Measurements from ENCODE around the gene MOB1A. TPM values are rescaled to one million over a fixed set of nuclear protein-coding genes. Genes with fewer than 3 reads are reported as not detected.
"Not testable (repeated sequence)": the region's sequence is repeated elsewhere in the genome, so short reads cannot be mapped to it uniquely, and the experiment has no call there.

Gene MOB1A
- total RNA-seq, 1 experiment from 2014 or later = 132 TPM

- no peaks in the 10 kb centered on the region for H3K36me3 ChIP-seq (ENCODE audit: control insufficient read depth in 1 of 2, insufficient read depth in 2 of 2, low read length in 2 of 2)
- H3K9me2 ChIP-seq (ENCODE audit: insufficient read depth) = no peaks in the 10 kb centered on the region
- H3K4me2 ChIP-seq (ENCODE audit: low read length) = peak overlapping the region; percentile 60
- H3K9me3 ChIP-seq (ENCODE audit: control insufficient read depth in 1 of 2, insufficient read depth in 1 of 2, low read depth in 1 of 2, low read length in 2 of 2) = no peaks in the 10 kb centered on the region
- H3K4me3 ChIP-seq (replicated peaks in 1 of 2; ENCODE audit: low read depth in 1 of 2, low read length in 2 of 2) = no peak overlapping the region
- no peaks in the 10 kb centered on the region for H3K79me2 ChIP-seq (ENCODE audit: insufficient read depth, low read length)
- no TSS peak for BruUV-seq (replicated peaks)
- H3K9ac ChIP-seq (ENCODE audit: low read length) = no peak overlapping the region
- POLR2A ChIA-PET = interaction anchor here (1.0 to 1.4 kb wide), 3 partner anchors 10 kb away, joined by 3 to 5 read pairs (median 4); partner anchors contain the start of genes MOB1A and MTHFD2
- peaks cover 12 to 14% of the 10 kb centered on the region in 2 experiments for H3K4me1 ChIP-seq (ENCODE audit: control insufficient read depth in 1 of 2, insufficient read depth in 2 of 2, low read length in 2 of 2)
- no peak for DNase-seq (ENCODE audit: low read depth, low spot score)
- H4K20me1 ChIP-seq (ENCODE audit: insufficient read depth) = no peaks in the 10 kb centered on the region
- no peak for ATAC-seq
- H2AFZ ChIP-seq (ENCODE audit: low read depth, low read length, poor library complexity, severe bottlenecking) = peak overlapping the region; percentile 73
- CTCF ChIA-PET = interaction anchor here (1.6 kb wide), 1 partner anchor 10 kb away, joined by 6 read pairs; the partner anchor contains the start of gene MOB1A
- H3K27ac ChIP-seq (ENCODE audit: low read depth, low read length) = peak overlapping the region; percentile 4
- RAD21 ChIA-PET (ENCODE audit: low non-redundant PET in 1 of 2, low total read pairs in 2 of 2, uncharacterized antibody in 2 of 2, unreplicated experiment in 2 of 2) = no interaction called here
- intact Hi-C loops (cut with micrococcal nuclease) = no loop called here
- H3K27me3 ChIP-seq (ENCODE audit: insufficient read depth, low read length) = no peaks in the 10 kb centered on the region
- TF ChIP-seq POLR2A (IDR thresholded peaks at IDR 0.05; ENCODE audit: borderline replicate concordance, extremely low read depth, insufficient read depth, insufficient read length) = no peak
- TF ChIP-seq CEBPB (IDR thresholded peaks at IDR 0.05; ENCODE audit: low read depth) = no peak
- TF ChIP-seq FOSL1 (IDR thresholded peaks at IDR 0.05; ENCODE audit: low read depth) = no peak
These were observed 10.0 kb upstream of the MOB1A start for GRCh38 chr2:74188696-74189095.

DNA sequence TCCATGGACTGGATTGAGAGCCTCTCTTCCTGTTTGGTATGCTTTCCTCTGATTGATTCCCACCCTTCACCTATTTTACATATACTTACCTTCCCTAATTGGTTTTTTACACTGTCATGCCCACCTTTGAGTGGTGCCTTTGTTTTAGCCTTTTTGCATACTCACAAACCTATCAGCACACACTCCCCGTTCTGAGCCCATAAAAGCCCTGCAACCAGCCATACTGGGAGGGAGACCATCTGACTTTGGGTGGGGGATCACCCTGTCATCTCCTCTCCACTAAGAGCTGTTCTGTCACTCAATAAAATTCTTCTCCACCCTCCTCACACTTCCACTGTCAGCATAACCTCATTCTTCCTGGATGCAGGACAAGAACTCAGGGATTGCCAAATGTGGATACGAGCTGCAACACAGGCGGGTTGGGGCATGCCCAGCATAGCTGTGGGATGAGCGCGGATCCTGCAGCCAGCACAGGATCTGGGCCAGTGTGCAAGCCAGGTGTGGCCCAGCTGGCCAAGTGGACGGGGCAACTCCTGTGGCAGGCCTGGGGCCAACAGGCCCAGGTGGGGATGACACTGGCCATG, 9.4 kb upstream of the MOB1A start:
- Histone ChIP-seq H3K27ac (ENCODE audit: low read depth, low read length) (peak overlapping the region; percentile 4), H3K9ac (ENCODE audit: low read length) (0 out of 2 replicates have a peak overlapping the region, but pooled peaks have one; percentile 21), H3K9me2 (ENCODE audit: insufficient read depth) (no peaks in the 10 kb centered on the region), H3K79me2 (ENCODE audit: insufficient read depth, low read length) (no peaks in the 10 kb centered on the region), H3K4me3 (replicated peaks in 1 of 2; ENCODE audit: low read depth in 1 of 2, low read length in 2 of 2) (peak overlapping the region in 1 of 2 experiments; percentile 24; a peak in 1 of 4 replicates), H3K27me3 (ENCODE audit: insufficient read depth, low read length) (no peaks in the 10 kb centered on the region), H3K4me2 (ENCODE audit: low read length) (peak overlapping the region; percentile 60), H3K4me1 (ENCODE audit: control insufficient read depth in 1 of 2, insufficient read depth in 2 of 2, low read length in 2 of 2) (peaks cover 12 to 14% of the 10 kb centered on the region in 2 experiments), H3K36me3 (ENCODE audit: control insufficient read depth in 1 of 2, insufficient read depth in 2 of 2, low read length in 2 of 2) (no peaks in the 10 kb centered on the region), H3K9me3 (ENCODE audit: control insufficient read depth in 1 of 2, insufficient read depth in 1 of 2, low read depth in 1 of 2, low read length in 2 of 2) (no peaks in the 10 kb centered on the region), H4K20me1 (ENCODE audit: insufficient read depth) (no peaks in the 10 kb centered on the region), H2AFZ (ENCODE audit: low read depth, low read length, poor library complexity, severe bottlenecking) (peak overlapping the region; percentile 73)
- RAD21 ChIA-PET (ENCODE audit: low non-redundant PET in 1 of 2, low total read pairs in 2 of 2, uncharacterized antibody in 2 of 2, unreplicated experiment in 2 of 2) = no interaction called here
- POLR2A ChIA-PET = interaction anchor here (1.0 to 1.4 kb wide), 2 partner anchors 9 to 10 kb away, joined by 3 to 5 read pairs; partner anchors contain the start of genes MOB1A and MTHFD2
- peak; percentile 80 for TF ChIP-seq SRF (IDR thresholded peaks at IDR 0.05; ENCODE audit: low read depth)
- TF ChIP-seq, protein P1, sequence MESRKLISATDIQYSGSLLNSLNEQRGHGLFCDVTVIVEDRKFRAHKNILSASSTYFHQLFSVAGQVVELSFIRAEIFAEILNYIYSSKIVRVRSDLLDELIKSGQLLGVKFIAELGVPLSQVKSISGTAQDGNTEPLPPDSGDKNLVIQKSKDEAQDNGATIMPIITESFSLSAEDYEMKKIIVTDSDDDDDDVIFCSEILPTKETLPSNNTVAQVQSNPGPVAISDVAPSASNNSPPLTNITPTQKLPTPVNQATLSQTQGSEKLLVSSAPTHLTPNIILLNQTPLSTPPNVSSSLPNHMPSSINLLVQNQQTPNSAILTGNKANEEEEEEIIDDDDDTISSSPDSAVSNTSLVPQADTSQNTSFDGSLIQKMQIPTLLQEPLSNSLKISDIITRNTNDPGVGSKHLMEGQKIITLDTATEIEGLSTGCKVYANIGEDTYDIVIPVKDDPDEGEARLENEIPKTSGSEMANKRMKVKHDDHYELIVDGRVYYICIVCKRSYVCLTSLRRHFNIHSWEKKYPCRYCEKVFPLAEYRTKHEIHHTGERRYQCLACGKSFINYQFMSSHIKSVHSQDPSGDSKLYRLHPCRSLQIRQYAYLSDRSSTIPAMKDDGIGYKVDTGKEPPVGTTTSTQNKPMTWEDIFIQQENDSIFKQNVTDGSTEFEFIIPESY (IDR thresholded peaks at IDR 0.05; ENCODE audit: extremely low read depth, insufficient replicate concordance, low read length) = no peak
- TF ChIP-seq SP1 (IDR thresholded peaks at IDR 0.05; ENCODE audit: low read depth) = peak; percentile 39
- TF ChIP-seq CBX3 (IDR thresholded peaks at IDR 0.05; ENCODE audit: low read depth) = peak; percentile 51; the same call in 1 of the 2 replicates
- BruUV-seq (replicated peaks) = no TSS peak
- DNase-seq (ENCODE audit: low read depth, low spot score) = peak; percentile 22
- CTCF ChIA-PET = interaction anchor here (1.6 kb wide), 1 partner anchor 9 kb away, joined by 6 read pairs; the partner anchor contains the start of gene MOB1A
- ATAC-seq = peak; percentile 89
- intact Hi-C loops (cut with micrococcal nuclease) = no loop called here

DNA sequence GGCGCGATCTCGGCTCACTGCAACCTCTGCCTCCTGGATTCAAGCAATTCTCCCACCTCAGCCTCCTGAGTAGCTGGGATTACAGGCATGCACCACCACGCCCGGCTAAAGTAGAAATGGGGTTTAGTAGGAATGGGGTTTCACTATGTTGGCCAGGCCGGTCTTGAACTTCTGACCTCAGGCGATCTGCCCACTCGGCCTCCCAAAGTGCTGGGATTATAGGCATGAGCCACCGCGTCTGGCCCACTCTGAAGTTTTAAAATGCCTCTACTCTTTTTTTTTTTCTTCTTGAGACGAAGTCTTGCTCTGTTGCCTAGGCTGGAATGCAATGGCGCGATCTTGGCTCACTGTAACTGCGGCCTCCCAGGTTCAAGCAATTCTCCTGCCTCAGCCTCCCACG, 8.0 kb upstream of the MOB1A start:
- H4K20me1 ChIP-seq (ENCODE audit: insufficient read depth); CTCF ChIA-PET; H3K27ac ChIP-seq (ENCODE audit: low read depth, low read length); intact Hi-C loops (cut with micrococcal nuclease); H2AFZ ChIP-seq (ENCODE audit: low read depth, low read length, poor library complexity, severe bottlenecking); H3K9ac ChIP-seq (ENCODE audit: low read length); H3K4me3 ChIP-seq (replicated peaks in 1 of 2; ENCODE audit: low read depth in 1 of 2, low read length in 2 of 2); H3K27me3 ChIP-seq (ENCODE audit: insufficient read depth, low read length); POLR2A ChIA-PET; H3K9me3 ChIP-seq (ENCODE audit: control insufficient read depth in 1 of 2, insufficient read depth in 1 of 2, low read depth in 1 of 2, low read length in 2 of 2); ATAC-seq; H3K9me2 ChIP-seq (ENCODE audit: insufficient read depth); RAD21 ChIA-PET (ENCODE audit: low non-redundant PET in 1 of 2, low total read pairs in 2 of 2, uncharacterized antibody in 2 of 2, unreplicated experiment in 2 of 2); BruUV-seq (replicated peaks); H3K79me2 ChIP-seq (ENCODE audit: insufficient read depth, low read length); DNase-seq (ENCODE audit: low read depth, low spot score); H3K36me3 ChIP-seq (ENCODE audit: control insufficient read depth in 1 of 2, insufficient read depth in 2 of 2, low read length in 2 of 2); H3K4me2 ChIP-seq (ENCODE audit: low read length): not testable (repeated sequence)
- peaks cover 12 to 17% of the 10 kb centered on the region in 2 experiments for H3K4me1 ChIP-seq (ENCODE audit: control insufficient read depth in 1 of 2, insufficient read depth in 2 of 2, low read length in 2 of 2)
